ENCODE measurements around the gene CRYBG3.

CRYBG3 gene

GRCh38 chr3:97862582-97862981 is 40.8 kb downstream of the CRYBG3 start:
- no peak overlapping the region for H3K4me2 ChIP-seq (ENCODE audit: insufficient read depth, low read length)
- ATAC-seq (ENCODE audit: insufficient read depth, low read depth), result no peak
- H3K27me3 ChIP-seq (ENCODE audit: insufficient read depth, low read length, poor library complexity), result no peaks in the 10 kb centered on the region
- no peak overlapping the region for H2AFZ ChIP-seq (ENCODE audit: low read depth, low read length)
- H4K20me1 ChIP-seq (ENCODE audit: insufficient read depth, low read length), result peaks cover 2% of the 10 kb centered on the region; the same call in 1 of the 2 replicates
- H3K79me2 ChIP-seq (ENCODE audit: insufficient read depth, low read length), result peaks cover 5% of the 10 kb centered on the region; the same call in 1 of the 2 replicates
- no peaks in the 10 kb centered on the region for H3K9me3 ChIP-seq (ENCODE audit: insufficient read depth, low read length, severe bottlenecking)
- H3K4me3 ChIP-seq (ENCODE audit: low read depth in 1 of 2, low read length in 2 of 2), result no peak overlapping the region
- TF ChIP-seq CTCF (IDR thresholded peaks at IDR 0.05; ENCODE audit: borderline replicate concordance, extremely low read depth, low read length, poor library complexity, severe bottlenecking), result no peak
- H3K36me3 ChIP-seq (ENCODE audit: insufficient read depth, low read length), result no peaks in the 10 kb centered on the region
- no peaks in the 10 kb centered on the region for H3K4me1 ChIP-seq (ENCODE audit: insufficient read depth, low read length)
- H3K9ac ChIP-seq (ENCODE audit: low read depth, low read length), result no peak overlapping the region
- no peak for DNase-seq
- no peak overlapping the region for H3K27ac ChIP-seq (ENCODE audit: low read length)

DNA sequence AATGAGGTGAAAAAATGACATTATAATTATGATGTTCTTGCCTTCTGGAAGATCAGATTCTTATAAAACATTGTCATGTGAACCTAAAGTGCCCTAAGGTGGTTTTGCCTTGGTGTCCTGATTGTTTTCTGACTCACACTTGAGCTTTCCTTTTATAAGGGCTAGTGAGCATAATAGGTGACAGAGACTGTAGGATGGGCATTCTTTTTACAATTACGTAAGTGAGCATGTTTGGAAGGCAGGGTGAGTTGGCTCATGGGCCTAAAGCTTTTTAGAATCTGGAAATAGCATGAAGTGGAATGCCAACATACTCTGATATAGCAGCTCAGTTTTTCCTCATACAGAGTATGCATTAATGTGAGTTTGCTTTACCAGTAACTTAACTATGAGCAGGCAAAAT is 41.2 kb downstream of the CRYBG3 start:
- Histone ChIP-seq H3K4me2 (ENCODE audit: insufficient read depth, low read length) (no peak overlapping the region), H3K9ac (ENCODE audit: low read depth, low read length) (no peak overlapping the region), H4K20me1 (ENCODE audit: insufficient read depth, low read length) (peaks cover 2% of the 10 kb centered on the region; the same call in 1 of the 2 replicates), H2AFZ (ENCODE audit: low read depth, low read length) (no peak overlapping the region), H3K9me3 (ENCODE audit: insufficient read depth, low read length, severe bottlenecking) (no peaks in the 10 kb centered on the region), H3K4me1 (ENCODE audit: insufficient read depth, low read length) (no peaks in the 10 kb centered on the region), H3K36me3 (ENCODE audit: insufficient read depth, low read length) (no peaks in the 10 kb centered on the region), H3K27ac (ENCODE audit: low read length) (no peak overlapping the region), H3K79me2 (ENCODE audit: insufficient read depth, low read length) (peaks cover 5% of the 10 kb centered on the region; the same call in 1 of the 2 replicates), H3K4me3 (ENCODE audit: low read depth in 1 of 2, low read length in 2 of 2) (no peak overlapping the region), H3K27me3 (ENCODE audit: insufficient read depth, low read length, poor library complexity) (no peaks in the 10 kb centered on the region)
- ATAC-seq (ENCODE audit: insufficient read depth, low read depth) (no peak), DNase-seq (no peak)
- TF ChIP-seq CTCF (IDR thresholded peaks at IDR 0.05; ENCODE audit: borderline replicate concordance, extremely low read depth, low read length, poor library complexity, severe bottlenecking) (no peak), EZH2 (IDR thresholded peaks at IDR 0.05; ENCODE audit: borderline replicate concordance, low read depth, low read length, severe bottlenecking) (no peak)

DNA sequence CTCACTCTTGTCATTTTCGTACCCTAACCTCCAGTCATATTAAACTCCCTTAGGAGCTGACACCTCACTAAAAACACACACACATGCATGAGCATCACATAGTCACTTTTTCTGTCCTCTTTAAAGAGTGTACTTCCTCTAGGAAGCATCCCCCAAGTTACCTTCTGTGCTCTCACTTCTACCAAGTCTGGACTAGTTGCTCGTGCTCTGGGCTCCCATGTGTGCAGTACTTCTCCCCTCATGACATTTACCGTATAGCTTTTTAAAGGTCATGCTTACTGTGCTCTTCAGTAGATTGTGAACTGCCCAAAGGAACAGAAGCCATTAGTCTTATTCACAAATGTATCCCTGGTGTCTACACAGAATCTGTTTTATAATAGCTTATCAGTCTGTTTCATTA is 42.0 kb downstream of the CRYBG3 start:
- H3K27me3 ChIP-seq (ENCODE audit: insufficient read depth, low read length, poor library complexity), result no peaks in the 10 kb centered on the region
- H3K79me2 ChIP-seq (ENCODE audit: insufficient read depth, low read length), result peaks cover 5% of the 10 kb centered on the region; the same call in 1 of the 2 replicates
- no peak overlapping the region for H3K27ac ChIP-seq (ENCODE audit: low read length)
- no peaks in the 10 kb centered on the region for H3K4me1 ChIP-seq (ENCODE audit: insufficient read depth, low read length)
- no peak for DNase-seq
- H3K4me2 ChIP-seq (ENCODE audit: insufficient read depth, low read length), result no peak overlapping the region
- no peak overlapping the region for H3K4me3 ChIP-seq (ENCODE audit: low read depth in 1 of 2, low read length in 2 of 2)
- no peak for TF ChIP-seq CTCF (IDR thresholded peaks at IDR 0.05; ENCODE audit: borderline replicate concordance, extremely low read depth, low read length, poor library complexity, severe bottlenecking)
- TF ChIP-seq EZH2 (IDR thresholded peaks at IDR 0.05; ENCODE audit: borderline replicate concordance, low read depth, low read length, severe bottlenecking), result no peak
- ATAC-seq (ENCODE audit: insufficient read depth, low read depth), result no peak
- H3K9me3 ChIP-seq (ENCODE audit: insufficient read depth, low read length, severe bottlenecking), result no peaks in the 10 kb centered on the region
- H3K36me3 ChIP-seq (ENCODE audit: insufficient read depth, low read length), result no peaks in the 10 kb centered on the region
- H3K9ac ChIP-seq (ENCODE audit: low read depth, low read length), result no peak overlapping the region
- H4K20me1 ChIP-seq (ENCODE audit: insufficient read depth, low read length), result peaks cover 2% of the 10 kb centered on the region; the same call in 1 of the 2 replicates
- H2AFZ ChIP-seq (ENCODE audit: low read depth, low read length), result no peak overlapping the region

GRCh38 chr3:97871186-97871585 is 49.4 kb downstream of the CRYBG3 start:
- H3K4me3 ChIP-seq (ENCODE audit: low read depth in 1 of 2, low read length in 2 of 2), result no peak overlapping the region
- H3K36me3 ChIP-seq (ENCODE audit: insufficient read depth, low read length), result 0 out of 2 replicates have a peak, but pooled peaks cover 3% of the 10 kb centered on the region
- H3K4me2 ChIP-seq (ENCODE audit: insufficient read depth, low read length), result no peak overlapping the region
- ATAC-seq (ENCODE audit: insufficient read depth, low read depth) (no peak), DNase-seq (no peak)
- H3K79me2 ChIP-seq (ENCODE audit: insufficient read depth, low read length), result no peaks in the 10 kb centered on the region
- H3K9me3 ChIP-seq (ENCODE audit: insufficient read depth, low read length, severe bottlenecking), result no peaks in the 10 kb centered on the region
- TF ChIP-seq CTCF (IDR thresholded peaks at IDR 0.05; ENCODE audit: borderline replicate concordance, extremely low read depth, low read length, poor library complexity, severe bottlenecking) (no peak), EZH2 (IDR thresholded peaks at IDR 0.05; ENCODE audit: borderline replicate concordance, low read depth, low read length, severe bottlenecking) (no peak)
- H3K27ac ChIP-seq (ENCODE audit: low read length), result no peak overlapping the region
- no peak overlapping the region for H2AFZ ChIP-seq (ENCODE audit: low read depth, low read length)
- H3K4me1 ChIP-seq (ENCODE audit: insufficient read depth, low read length), result no peaks in the 10 kb centered on the region
- H3K27me3 ChIP-seq (ENCODE audit: insufficient read depth, low read length, poor library complexity), result no peaks in the 10 kb centered on the region
- no peaks in the 10 kb centered on the region for H4K20me1 ChIP-seq (ENCODE audit: insufficient read depth, low read length)
- H3K9ac ChIP-seq (ENCODE audit: low read depth, low read length), result no peak overlapping the region
